Measurements from ENCODE around the gene MAGEA2.
"Not testable (repeated sequence)": the region's sequence is repeated elsewhere in the genome, so short reads cannot be mapped to it uniquely, and the experiment has no call there.

The MAGEA2 gene

GRCh38 chrX:152736528-152736927 lies 17.1 kb downstream of the MAGEA2 start:
- H3K27me3 ChIP-seq (replicated peaks; ENCODE audit: control insufficient read depth, insufficient read depth, low read length, poor library complexity, severe bottlenecking); DNase-seq; H3K4me3 ChIP-seq (ENCODE audit: insufficient read depth, low read depth, low read length, poor library complexity, severe bottlenecking); H3K27ac ChIP-seq (ENCODE audit: insufficient read depth, low read length, poor library complexity, severe bottlenecking); H3K9me3 ChIP-seq (ENCODE audit: control insufficient read depth, low read length); H3K36me3 ChIP-seq (ENCODE audit: control insufficient read depth, insufficient read depth, low read length); H3K4me1 ChIP-seq (ENCODE audit: control insufficient read depth, insufficient read depth, low read length, poor library complexity, severe bottlenecking): not testable (repeated sequence)

- no peak for DNase-seq
- Histone ChIP-seq H3K27me3 (replicated peaks; ENCODE audit: control insufficient read depth, insufficient read depth, low read length, poor library complexity, severe bottlenecking) (no peaks in the 10 kb centered on the region), H3K9me3 (ENCODE audit: control insufficient read depth, low read length) (no peaks in the 10 kb centered on the region), H3K4me3 (ENCODE audit: insufficient read depth, low read depth, low read length, poor library complexity, severe bottlenecking) (no peak overlapping the region), H3K4me1 (ENCODE audit: control insufficient read depth, insufficient read depth, low read length, poor library complexity, severe bottlenecking) (no peaks in the 10 kb centered on the region), H3K36me3 (ENCODE audit: control insufficient read depth, insufficient read depth, low read length) (no peaks in the 10 kb centered on the region), H3K27ac (ENCODE audit: insufficient read depth, low read length, poor library complexity, severe bottlenecking) (no peak overlapping the region)
Measured at GRCh38 chrX:152735860-152736511, 17.7 kb downstream of the MAGEA2 start.

- Histone ChIP-seq H3K9me3 (ENCODE audit: control insufficient read depth, low read length) (no peaks in the 10 kb centered on the region), H3K36me3 (ENCODE audit: control insufficient read depth, insufficient read depth, low read length) (no peaks in the 10 kb centered on the region), H3K4me1 (ENCODE audit: control insufficient read depth, insufficient read depth, low read length, poor library complexity, severe bottlenecking) (no peaks in the 10 kb centered on the region), H3K4me3 (ENCODE audit: insufficient read depth, low read depth, low read length, poor library complexity, severe bottlenecking) (no peak overlapping the region), H3K27me3 (replicated peaks; ENCODE audit: control insufficient read depth, insufficient read depth, low read length, poor library complexity, severe bottlenecking) (no peaks in the 10 kb centered on the region), H3K27ac (ENCODE audit: insufficient read depth, low read length, poor library complexity, severe bottlenecking) (no peak overlapping the region)
- no peak for DNase-seq
Measured at GRCh38 chrX:152735101-152735500, 18.5 kb downstream of the MAGEA2 start.

GRCh38 chrX:152734143-152734858 lies 19.3 kb downstream of the MAGEA2 start:
- H3K9me3 ChIP-seq (ENCODE audit: control insufficient read depth, low read length); H3K4me1 ChIP-seq (ENCODE audit: control insufficient read depth, insufficient read depth, low read length, poor library complexity, severe bottlenecking); DNase-seq; H3K36me3 ChIP-seq (ENCODE audit: control insufficient read depth, insufficient read depth, low read length); H3K4me3 ChIP-seq (ENCODE audit: insufficient read depth, low read depth, low read length, poor library complexity, severe bottlenecking); H3K27me3 ChIP-seq (replicated peaks; ENCODE audit: control insufficient read depth, insufficient read depth, low read length, poor library complexity, severe bottlenecking); H3K27ac ChIP-seq (ENCODE audit: insufficient read depth, low read length, poor library complexity, severe bottlenecking): not testable (repeated sequence)

- H3K4me1 ChIP-seq (ENCODE audit: control insufficient read depth, insufficient read depth, low read length, poor library complexity, severe bottlenecking): no peaks in the 10 kb centered on the region
- no peaks in the 10 kb centered on the region for H3K36me3 ChIP-seq (ENCODE audit: control insufficient read depth, insufficient read depth, low read length)
- no peaks in the 10 kb centered on the region for H3K27me3 ChIP-seq (replicated peaks; ENCODE audit: control insufficient read depth, insufficient read depth, low read length, poor library complexity, severe bottlenecking)
- H3K27ac ChIP-seq (ENCODE audit: insufficient read depth, low read length, poor library complexity, severe bottlenecking): no peak within 1 kb of the TSS
- H3K4me3 ChIP-seq (ENCODE audit: insufficient read depth, low read depth, low read length, poor library complexity, severe bottlenecking): no peak within 1 kb of the TSS
- no peaks in the 10 kb centered on the region for H3K9me3 ChIP-seq (ENCODE audit: control insufficient read depth, low read length)
- no peak for DNase-seq
Measured at GRCh38 chrX:152733261-152733975, 20.2 kb downstream of the MAGEA2 start, which contains the start of the genes CSAG1 and MAGEA12. Gene CSAG1, minus strand, starts transcription at chrX:152733721. Its CDS starts 1,261 bp downstream, at chrX:152732460. Gene MAGEA12, plus strand, starts transcription at chrX:152733757. Its CDS starts 2,405 bp downstream, at chrX:152736162.

- Histone ChIP-seq H3K36me3 (ENCODE audit: control insufficient read depth, insufficient read depth, low read length) (no peaks in the 10 kb centered on the region), H3K27ac (ENCODE audit: insufficient read depth, low read length, poor library complexity, severe bottlenecking) (no peak overlapping the region), H3K4me1 (ENCODE audit: control insufficient read depth, insufficient read depth, low read length, poor library complexity, severe bottlenecking) (no peaks in the 10 kb centered on the region), H3K27me3 (replicated peaks; ENCODE audit: control insufficient read depth, insufficient read depth, low read length, poor library complexity, severe bottlenecking) (no peaks in the 10 kb centered on the region), H3K4me3 (ENCODE audit: insufficient read depth, low read depth, low read length, poor library complexity, severe bottlenecking) (no peak overlapping the region), H3K9me3 (ENCODE audit: control insufficient read depth, low read length) (no peaks in the 10 kb centered on the region)
- DNase-seq: no peak
Measured at GRCh38 chrX:152725409-152725808, 28.2 kb downstream of the MAGEA2 start.

GRCh38 chrX:152713815-152714787 lies 39.5 kb downstream of the MAGEA2 start, which contains the start of gene MAGEA2B:
Gene MAGEA2B, plus strand, starts transcription at chrX:152714628. Its CDS starts 2,479 bp downstream, at chrX:152717107.
- not testable (repeated sequence) for H3K9me3 ChIP-seq (ENCODE audit: control insufficient read depth, low read length); DNase-seq; H3K4me1 ChIP-seq (ENCODE audit: control insufficient read depth, insufficient read depth, low read length, poor library complexity, severe bottlenecking); H3K4me3 ChIP-seq (ENCODE audit: insufficient read depth, low read depth, low read length, poor library complexity, severe bottlenecking); H3K36me3 ChIP-seq (ENCODE audit: control insufficient read depth, insufficient read depth, low read length); H3K27me3 ChIP-seq (replicated peaks; ENCODE audit: control insufficient read depth, insufficient read depth, low read length, poor library complexity, severe bottlenecking); H3K27ac ChIP-seq (ENCODE audit: insufficient read depth, low read length, poor library complexity, severe bottlenecking)

GRCh38 chrX:152713195-152713594 lies 40.4 kb downstream of the MAGEA2 start:
- H3K27ac ChIP-seq (ENCODE audit: insufficient read depth, low read length, poor library complexity, severe bottlenecking); H3K4me3 ChIP-seq (ENCODE audit: insufficient read depth, low read depth, low read length, poor library complexity, severe bottlenecking); H3K36me3 ChIP-seq (ENCODE audit: control insufficient read depth, insufficient read depth, low read length); H3K4me1 ChIP-seq (ENCODE audit: control insufficient read depth, insufficient read depth, low read length, poor library complexity, severe bottlenecking); H3K9me3 ChIP-seq (ENCODE audit: control insufficient read depth, low read length); DNase-seq; H3K27me3 ChIP-seq (replicated peaks; ENCODE audit: control insufficient read depth, insufficient read depth, low read length, poor library complexity, severe bottlenecking): not testable (repeated sequence)

- not testable (repeated sequence) for H3K27ac ChIP-seq (ENCODE audit: insufficient read depth, low read length, poor library complexity, severe bottlenecking); H3K36me3 ChIP-seq (ENCODE audit: control insufficient read depth, insufficient read depth, low read length); H3K9me3 ChIP-seq (ENCODE audit: control insufficient read depth, low read length); DNase-seq; H3K27me3 ChIP-seq (replicated peaks; ENCODE audit: control insufficient read depth, insufficient read depth, low read length, poor library complexity, severe bottlenecking); H3K4me1 ChIP-seq (ENCODE audit: control insufficient read depth, insufficient read depth, low read length, poor library complexity, severe bottlenecking); H3K4me3 ChIP-seq (ENCODE audit: insufficient read depth, low read depth, low read length, poor library complexity, severe bottlenecking)
Measured at GRCh38 chrX:152709173-152709572, 44.5 kb downstream of the MAGEA2 start, which contains the start of gene CSAG2. Gene CSAG2, minus strand, starts transcription at chrX:152709273. Its CDS starts 161 bp downstream, at chrX:152709112.
